Measurements from ENCODE around the gene NOL6.
"Not testable (repeated sequence)": the region's sequence is repeated elsewhere in the genome, so short reads cannot be mapped to it uniquely, and the experiment has no call there.

Gene NOL6

DNA sequence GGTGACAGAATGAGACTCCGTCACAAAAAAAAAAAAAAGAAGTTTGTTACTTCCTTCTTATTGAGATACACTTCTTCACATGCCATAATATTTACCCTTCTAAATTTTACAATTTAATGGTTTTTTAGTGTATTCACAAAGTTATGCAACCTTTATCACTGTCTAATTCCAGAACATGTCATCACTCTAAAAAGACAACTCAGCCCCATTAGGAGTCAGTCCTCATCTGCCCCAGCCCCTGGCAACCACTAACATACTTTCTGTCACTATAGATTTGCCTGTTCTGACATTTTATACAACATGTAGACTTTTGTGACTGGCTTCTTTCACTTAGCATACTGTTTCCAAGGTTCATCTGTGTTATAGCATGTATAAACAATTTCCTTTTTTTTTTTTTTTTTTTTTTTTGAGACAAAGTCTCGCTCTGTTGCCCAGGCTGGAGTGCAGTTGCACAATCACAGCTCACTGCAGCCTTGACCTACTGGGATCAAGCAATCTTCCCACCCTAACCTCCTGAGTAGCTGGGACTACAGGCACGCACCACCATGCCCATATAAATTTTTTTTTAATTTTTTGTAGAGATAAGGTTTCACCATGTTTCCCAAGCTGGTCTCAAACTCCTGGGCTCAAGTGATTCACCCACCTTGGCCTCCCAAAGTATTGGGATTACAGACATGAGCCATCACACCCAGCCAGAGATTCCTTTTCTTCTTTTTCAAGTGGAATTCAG, 44.3 kb downstream of the NOL6 start:
- no peak for DNase-seq

- no peak for DNase-seq
Measured at GRCh38 chr9:33426843-33427293, 46.9 kb downstream of the NOL6 start.

- DNase-seq: no peak
Measured at GRCh38 chr9:33425128-33425533, 48.6 kb downstream of the NOL6 start.

DNA sequence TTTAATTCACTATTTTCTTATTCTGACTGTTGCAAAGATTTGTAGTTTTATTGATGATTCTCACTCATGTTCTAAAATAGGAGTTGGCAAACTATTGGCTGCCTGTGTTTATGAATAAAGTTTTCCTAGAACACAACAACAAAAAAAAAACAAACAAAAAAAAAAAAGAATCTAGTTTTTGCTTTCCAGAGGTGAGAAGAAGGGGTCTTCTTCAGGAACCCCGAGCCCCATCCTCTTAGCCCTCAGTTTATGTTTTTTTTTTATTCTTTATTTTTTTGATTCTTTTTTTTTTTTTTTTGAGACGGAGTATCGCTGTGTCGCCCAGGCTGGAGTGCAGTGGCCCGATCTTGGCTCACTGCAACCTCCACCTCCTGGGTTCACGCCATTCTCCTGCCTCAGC, 49.2 kb downstream of the NOL6 start:
- not testable (repeated sequence) for DNase-seq

DNA sequence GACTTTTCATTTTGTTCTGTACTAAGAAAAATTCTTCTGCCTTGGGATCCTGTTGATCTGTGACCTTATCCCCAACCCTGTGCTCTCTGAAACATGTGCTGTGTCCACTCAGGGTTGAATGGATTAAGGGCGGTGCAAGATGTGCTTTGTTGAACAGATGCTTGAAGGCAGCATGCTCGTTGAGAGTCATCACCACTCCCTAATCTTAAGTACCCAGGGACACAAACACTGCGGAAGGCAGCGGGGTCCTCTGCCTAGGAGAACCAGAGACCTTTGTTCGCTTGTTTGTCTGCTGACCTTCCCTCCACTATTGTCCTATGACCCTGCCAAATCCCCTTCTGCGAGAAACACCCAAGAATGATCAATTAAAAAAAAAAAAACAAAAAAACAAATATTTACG, 49.7 kb downstream of the NOL6 start:
- not testable (repeated sequence) for DNase-seq

DNA sequence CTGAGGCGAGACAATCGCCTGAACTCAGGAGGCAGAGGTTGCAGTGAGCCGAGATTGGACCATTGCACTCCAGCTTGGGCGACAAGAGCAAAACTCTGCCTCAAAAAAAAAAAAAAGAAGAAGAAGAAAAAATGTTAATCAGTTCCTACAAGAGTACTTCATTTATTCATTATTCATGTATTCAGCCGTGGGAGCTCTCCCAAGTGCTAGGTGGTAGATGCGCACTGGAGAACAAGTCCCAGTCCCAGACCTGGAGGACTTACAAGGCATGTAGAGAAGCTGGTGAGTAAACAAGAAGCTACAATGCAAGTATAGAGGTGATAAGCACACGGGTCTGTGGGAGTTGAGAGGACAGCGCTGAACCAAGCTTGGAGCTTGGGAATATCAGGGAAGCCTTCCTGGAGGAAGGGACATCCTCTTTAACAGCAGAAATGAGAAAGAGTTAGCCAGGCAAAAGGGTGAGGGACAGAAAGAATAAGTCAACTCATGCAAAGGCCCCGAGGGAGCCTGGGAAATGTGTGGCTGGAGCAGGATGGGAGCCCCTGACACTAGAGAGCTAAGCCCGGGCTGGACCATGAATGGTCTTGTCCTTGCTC, 53.9 kb downstream of the NOL6 start:
- no peak for DNase-seq

DNA sequence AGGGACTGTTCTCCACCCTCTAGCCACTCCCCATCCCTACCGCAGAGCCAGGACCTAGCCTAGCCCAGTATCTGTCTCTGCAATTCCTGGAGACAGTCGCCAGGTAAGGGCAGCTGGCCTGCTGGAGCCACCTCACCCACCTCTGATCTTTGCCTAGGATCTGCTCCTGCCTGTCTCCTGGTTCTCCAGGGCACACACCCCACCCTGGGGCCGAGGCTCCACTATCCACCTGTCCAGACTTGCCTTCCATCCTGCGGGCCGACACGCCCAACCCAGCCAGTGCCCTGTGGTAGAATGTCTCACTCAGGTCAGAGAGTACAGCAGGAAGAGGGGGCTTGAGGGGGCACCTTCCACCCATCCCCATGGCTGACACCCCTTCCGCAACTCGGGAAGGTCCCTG, 55.6 kb downstream of the NOL6 start:
- no peak for DNase-seq

DNA sequence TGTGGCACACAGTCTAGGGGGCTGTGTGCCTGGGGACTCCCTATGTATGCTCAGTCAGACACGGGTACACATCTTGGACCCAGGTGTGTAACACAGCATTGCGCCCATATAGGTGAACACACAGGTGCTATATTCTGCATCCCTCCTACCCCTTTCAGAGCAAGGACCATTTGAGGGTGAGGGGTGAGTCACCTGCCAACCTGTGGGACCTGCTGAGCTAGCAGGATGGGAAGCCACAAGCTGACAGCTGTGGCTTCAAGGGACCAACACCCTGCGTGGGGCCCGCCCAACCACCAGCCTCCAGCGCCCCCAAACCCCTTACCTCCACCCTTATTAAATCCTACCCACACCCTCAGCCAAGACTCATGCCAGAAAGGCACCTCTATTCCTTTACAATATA, 56.7 kb downstream of the NOL6 start:
- DNase-seq: no peak

GRCh38 chr9:33415501-33416038, 58.2 kb downstream of the NOL6 start:
- no peak for DNase-seq

DNA sequence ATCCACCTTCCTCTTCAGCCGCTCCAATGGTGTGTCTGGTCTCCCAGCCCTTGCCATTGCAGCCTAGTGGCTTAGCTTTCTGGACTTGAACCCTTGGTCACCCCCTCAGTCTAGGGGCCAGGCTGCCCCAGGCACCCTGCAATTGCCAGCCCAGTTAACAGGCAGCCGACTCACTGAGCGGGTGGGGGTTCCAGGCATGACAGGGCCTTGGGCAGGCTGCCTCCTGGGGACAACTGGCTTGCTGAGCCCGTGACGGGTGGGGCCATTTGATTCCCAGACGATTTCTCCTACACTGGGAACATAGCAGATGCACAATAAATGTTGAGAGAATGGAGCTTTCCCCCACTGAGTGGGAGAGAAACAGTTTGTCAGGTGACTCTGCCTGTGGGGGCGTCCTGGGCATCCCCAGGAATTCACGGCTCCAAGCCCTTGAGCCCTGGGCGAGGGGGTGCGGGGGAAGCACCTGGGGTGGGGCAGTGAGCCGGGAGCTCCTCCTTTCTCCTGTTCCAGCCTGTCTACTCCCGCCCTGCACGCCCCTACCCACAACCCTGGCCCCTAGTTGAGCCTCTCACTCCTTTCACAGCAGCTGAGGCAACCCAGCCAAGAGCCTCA, 58.7 kb downstream of the NOL6 start:
- no peak for DNase-seq

- no peak for DNase-seq
Measured at GRCh38 chr9:33414268-33414667, 59.5 kb downstream of the NOL6 start.

Measured in NCI-H2171 treated with DMSO at 0.1 percent for 48 hours (cell line).